ENCODE measurements around the gene ACOX2. TPM values are rescaled to one million over a fixed set of nuclear protein-coding genes. Genes with fewer than 3 reads are reported as not detected.

ACOX2 gene
- total and polyA plus RNA-seq, 7 experiments from 2014 or later, result not detected

DNA sequence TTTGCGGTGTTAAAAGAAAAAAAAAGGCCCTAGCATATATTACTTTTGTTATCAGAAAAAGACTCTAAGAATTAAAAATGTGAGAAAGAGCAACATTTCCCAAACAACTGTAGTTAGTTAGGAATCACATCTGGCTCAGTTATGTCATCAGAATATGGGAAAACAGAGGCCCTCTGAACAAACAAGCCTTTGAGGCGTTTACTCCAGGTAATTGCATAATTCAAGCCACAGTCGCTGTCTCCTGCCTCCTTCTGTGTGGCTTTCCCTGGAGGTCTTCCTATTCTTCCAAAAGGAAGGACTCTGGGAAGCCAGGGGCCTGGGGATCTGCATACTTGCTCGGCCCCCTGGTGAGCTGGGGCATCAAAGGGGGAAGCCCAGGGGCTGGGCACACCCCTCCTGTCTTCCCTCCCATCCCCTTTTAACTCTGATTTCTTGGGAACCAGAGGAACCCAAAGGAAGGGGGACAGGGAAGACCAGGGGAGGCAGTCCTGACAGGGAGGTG is 43.9 kb upstream of the ACOX2 start:
- no peaks in the 10 kb centered on the region for H3K9me3 ChIP-seq (ENCODE audit: control insufficient read depth in 2 of 3, low read length in 3 of 3)
- H3K36me3 ChIP-seq (ENCODE audit: control insufficient read depth in 2 of 3, insufficient read depth in 3 of 3, low read length in 3 of 3), result no peaks in the 10 kb centered on the region
- Mint-ChIP-seq H3K4me3 (no peak overlapping the region), H3K9me3 (peaks cover 0 to 2% (median 0%) of the 10 kb centered on the region in 11 donors), H3K36me3 (peaks cover 0 to 3% (median 0%) of the 10 kb centered on the region in 5 donors), H3K27ac (no peak overlapping the region), H3K27me3 (peaks cover 10 to 35% (median 22%) of the 10 kb centered on the region in 5 donors), H3K4me1 (peaks cover 4 to 13% (median 12%) of the 10 kb centered on the region in 7 donors)
- peaks cover 0 to 5% of the 10 kb centered on the region in 2 donors for H3K4me1 ChIP-seq (ENCODE audit: control insufficient read depth in 2 of 2, insufficient read depth in 2 of 2, low read length in 2 of 2)
- DNase-seq (no peak), ATAC-seq (no peak)
- no peak overlapping the region for H3K27ac ChIP-seq (ENCODE audit: low read depth, low read length)
- H3K27me3 ChIP-seq (ENCODE audit: control insufficient read depth in 2 of 2, insufficient read depth in 2 of 2, low read length in 2 of 2), result peaks cover 0 to 3% of the 10 kb centered on the region in 2 donors
- POLR2A ChIA-PET, result no interaction called here
- no peak overlapping the region for H3K4me3 ChIP-seq (ENCODE audit: low read length)
- intact Hi-C loops (cut with micrococcal nuclease), result no loop called here
- CTCF ChIA-PET, result no interaction called here

DNA sequence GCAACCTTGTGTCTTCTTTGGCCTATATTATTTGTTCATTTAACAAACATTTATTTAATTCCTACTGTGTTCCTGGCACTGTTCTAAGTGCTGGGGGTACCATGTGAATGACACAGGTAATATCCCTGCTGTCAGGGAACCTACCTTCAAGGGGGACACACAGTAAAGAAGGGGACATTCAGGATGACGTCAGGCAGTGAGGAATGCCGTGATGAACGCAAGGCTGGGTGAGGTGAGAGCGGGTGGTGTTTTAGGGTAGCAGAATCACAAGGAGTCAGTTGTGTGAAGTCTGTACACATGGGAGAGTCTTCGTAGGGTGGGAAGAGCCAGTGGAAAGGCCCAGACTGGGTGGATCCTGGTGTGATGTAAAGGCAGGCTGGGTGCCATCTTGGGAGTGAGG is 41.9 kb upstream of the ACOX2 start:
- H3K27ac Mint-ChIP-seq, result no peak overlapping the region

DNA sequence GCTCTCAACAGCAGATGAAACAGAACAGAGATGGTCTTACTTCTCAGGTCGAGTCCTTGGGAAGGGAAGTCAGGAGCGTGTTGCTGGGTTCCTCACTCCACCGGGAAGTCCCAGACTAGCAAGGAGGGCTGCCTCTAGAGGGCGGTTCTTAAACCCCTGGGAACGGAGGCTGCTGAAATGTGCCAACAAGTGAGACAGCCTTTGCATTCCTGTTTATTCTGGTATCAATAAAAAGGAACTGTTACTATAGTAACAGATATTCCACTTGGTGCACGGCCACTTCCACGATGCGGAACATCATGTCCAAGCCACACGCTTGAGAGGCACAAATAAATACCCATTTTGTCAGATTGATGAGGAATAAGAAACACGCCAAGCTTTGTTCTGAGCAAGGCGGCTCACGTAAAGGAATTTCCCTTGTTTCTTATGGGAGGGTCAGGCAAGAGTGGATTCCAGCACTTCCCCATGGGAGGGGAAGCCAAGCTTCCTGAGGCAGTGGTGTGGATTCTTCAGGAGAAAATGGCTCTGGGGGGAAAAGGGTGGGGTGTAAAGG is 40.4 kb upstream of the ACOX2 start, which contains the start of gene FAM107A:
FAM107A (minus strand) TSS at position 123 of the 553 bp plus-strand sequence. CDS start 7,531 bp downstream, outside the sequence.
- POLR2A ChIA-PET, result no interaction called here
- no peaks in the 10 kb centered on the region for H3K27me3 ChIP-seq (ENCODE audit: control insufficient read depth in 2 of 2, insufficient read depth in 2 of 2, low read length in 2 of 2)
- no peaks in the 10 kb centered on the region for H3K9me3 Mint-ChIP-seq
- H3K4me3 ChIP-seq (ENCODE audit: low read length), result no peak within 1 kb of the TSS
- DNase-seq (no peak), ATAC-seq (no peak)
- CTCF ChIA-PET, result no interaction called here
- peaks cover 4 to 17% (median 5%) of the 10 kb centered on the region in 5 donors for H3K27me3 Mint-ChIP-seq
- intact Hi-C loops (cut with micrococcal nuclease), result no loop called here
- no peaks in the 10 kb centered on the region for H3K4me1 Mint-ChIP-seq
- H3K9me3 ChIP-seq (ENCODE audit: control insufficient read depth in 2 of 3, low read length in 3 of 3), result no peaks in the 10 kb centered on the region
- no peaks in the 10 kb centered on the region for H3K4me1 ChIP-seq (ENCODE audit: control insufficient read depth in 2 of 2, insufficient read depth in 2 of 2, low read length in 2 of 2)
- H3K36me3 ChIP-seq (ENCODE audit: control insufficient read depth in 2 of 3, insufficient read depth in 3 of 3, low read length in 3 of 3), result no peaks in the 10 kb centered on the region
- H3K27ac ChIP-seq (ENCODE audit: low read depth, low read length), result no peak within 1 kb of the TSS
- H3K27ac Mint-ChIP-seq, result no peak within 1 kb of the TSS
- H3K36me3 Mint-ChIP-seq, result no peaks in the 10 kb centered on the region
- no peak within 1 kb of the TSS for H3K4me3 Mint-ChIP-seq

More for the DNA sequence above, 41.9 kb upstream of the ACOX2 start:
- no peaks in the 10 kb centered on the region for H3K36me3 ChIP-seq (ENCODE audit: control insufficient read depth in 2 of 3, insufficient read depth in 3 of 3, low read length in 3 of 3)
- H3K4me1 ChIP-seq (ENCODE audit: control insufficient read depth in 2 of 2, insufficient read depth in 2 of 2, low read length in 2 of 2), result no peaks in the 10 kb centered on the region
- Mint-ChIP-seq H3K27me3 (peaks cover 5 to 15% (median 7%) of the 10 kb centered on the region in 5 donors), H3K4me1 (no peaks in the 10 kb centered on the region), H3K4me3 (no peak overlapping the region), H3K36me3 (no peaks in the 10 kb centered on the region), H3K9me3 (no peaks in the 10 kb centered on the region)
- H3K27ac ChIP-seq (ENCODE audit: low read depth, low read length), result no peak overlapping the region
- H3K4me3 ChIP-seq (ENCODE audit: low read length), result no peak overlapping the region
- intact Hi-C loops (cut with micrococcal nuclease), result no loop called here
- CTCF ChIA-PET, result no interaction called here
- H3K27me3 ChIP-seq (ENCODE audit: control insufficient read depth in 2 of 2, insufficient read depth in 2 of 2, low read length in 2 of 2), result no peaks in the 10 kb centered on the region
- DNase-seq, result no peak
- ATAC-seq, result no peak
- no peaks in the 10 kb centered on the region for H3K9me3 ChIP-seq (ENCODE audit: control insufficient read depth in 2 of 3, low read length in 3 of 3)
- POLR2A ChIA-PET, result no interaction called here

DNA sequence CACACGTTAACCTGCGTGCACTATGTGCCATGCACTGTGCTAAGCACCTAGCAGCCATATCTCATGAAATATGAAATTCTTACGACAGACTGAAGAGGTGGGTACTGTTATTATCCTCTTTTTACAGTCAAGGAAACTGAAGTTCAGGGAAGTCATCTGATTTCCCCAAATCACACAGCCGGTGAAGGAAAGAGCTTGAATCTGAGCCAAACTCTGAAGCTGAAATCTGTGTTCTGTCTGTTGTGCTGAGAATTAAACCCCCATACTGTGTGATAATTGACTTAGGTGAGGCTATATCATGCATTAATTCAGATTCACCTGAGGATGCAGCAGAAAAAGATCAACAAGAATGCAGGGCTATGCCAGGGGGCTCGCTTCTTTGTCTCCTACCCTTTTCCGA is 39.7 kb upstream of the ACOX2 start:
- Histone ChIP-seq H3K9me3 (ENCODE audit: control insufficient read depth in 2 of 3, low read length in 3 of 3) (no peaks in the 10 kb centered on the region), H3K4me3 (ENCODE audit: low read length) (no peak overlapping the region), H3K27me3 (ENCODE audit: control insufficient read depth in 2 of 2, insufficient read depth in 2 of 2, low read length in 2 of 2) (no peaks in the 10 kb centered on the region), H3K27ac (ENCODE audit: low read depth, low read length) (no peak overlapping the region), H3K36me3 (ENCODE audit: control insufficient read depth in 2 of 3, insufficient read depth in 3 of 3, low read length in 3 of 3) (no peaks in the 10 kb centered on the region), H3K4me1 (ENCODE audit: control insufficient read depth in 2 of 2, insufficient read depth in 2 of 2, low read length in 2 of 2) (no peaks in the 10 kb centered on the region)
- no peak overlapping the region for H3K27ac Mint-ChIP-seq
- H3K4me3 Mint-ChIP-seq, result no peak overlapping the region
- H3K27me3 Mint-ChIP-seq, result peaks cover under 1 to 18% (median 8%) of the 10 kb centered on the region in 5 donors
- no peaks in the 10 kb centered on the region for H3K36me3 Mint-ChIP-seq
- no peak for DNase-seq
- H3K9me3 Mint-ChIP-seq, result no peaks in the 10 kb centered on the region
- CTCF ChIA-PET, result interaction anchor here (0.7 kb wide), 1 partner anchor 9 kb away, joined by 4 read pairs; no protein-coding TSS in a partner anchor
- intact Hi-C loops (cut with micrococcal nuclease), result no loop called here
- ATAC-seq, result no peak
- POLR2A ChIA-PET, result no interaction called here
- H3K4me1 Mint-ChIP-seq, result no peaks in the 10 kb centered on the region

DNA sequence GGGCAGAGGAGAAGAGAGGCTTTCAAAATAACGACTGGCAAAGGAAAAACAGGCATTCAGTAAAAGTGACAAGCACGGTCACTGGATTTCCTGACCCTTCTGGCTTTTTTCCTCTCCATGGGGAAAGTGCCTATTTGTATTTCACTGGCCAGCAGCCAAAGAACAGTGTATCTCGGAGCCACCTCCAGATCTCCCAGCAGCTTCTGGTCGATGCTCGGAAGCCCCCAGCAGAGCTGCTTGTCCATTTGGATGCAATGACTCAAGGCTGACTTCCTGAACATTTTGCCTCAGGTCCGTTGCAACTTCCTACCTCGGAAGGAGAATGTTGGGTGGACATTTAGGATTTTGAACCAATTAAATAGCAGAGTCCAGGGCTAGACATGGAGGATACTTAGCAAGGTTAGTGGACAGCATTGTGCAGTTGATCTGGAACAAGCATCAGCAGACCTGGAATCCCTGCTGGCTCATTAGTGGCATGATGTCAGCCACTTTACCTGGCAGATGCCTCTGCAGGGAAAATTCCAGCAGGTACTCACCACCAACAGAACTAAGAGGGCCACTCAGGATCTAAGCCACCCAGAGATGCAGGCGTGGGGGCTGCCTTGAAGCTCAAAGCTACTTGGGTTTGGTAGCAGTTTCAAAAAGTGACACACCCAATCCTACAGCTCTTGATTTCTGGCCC is 39.1 kb upstream of the ACOX2 start:
- POLR2A ChIA-PET, result no interaction called here
- Mint-ChIP-seq H3K4me3 (no peak overlapping the region), H3K9me3 (no peaks in the 10 kb centered on the region)

DNA sequence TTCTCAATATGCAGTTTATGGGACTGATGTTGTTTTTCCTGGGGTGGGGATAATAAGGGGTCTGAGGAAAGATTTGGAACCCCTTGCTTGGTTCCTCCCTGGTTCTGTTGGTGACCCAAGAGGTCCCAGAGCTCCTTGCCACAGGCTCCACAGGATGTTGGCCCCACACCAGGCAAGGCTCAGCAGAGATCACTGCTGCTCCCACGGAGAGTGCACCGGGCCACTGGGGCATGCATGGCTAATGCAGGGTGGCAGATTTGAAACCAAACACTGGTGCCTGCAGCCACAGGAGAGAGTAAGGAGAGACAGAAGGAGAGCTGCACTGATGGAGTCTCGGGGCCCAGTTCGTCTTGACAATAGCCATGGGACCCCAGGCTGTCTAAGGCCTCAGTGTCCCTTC is 37.7 kb upstream of the ACOX2 start:
- Mint-ChIP-seq H3K4me1 (no peaks in the 10 kb centered on the region), H3K4me3 (no peak overlapping the region), H3K27me3 (peaks cover 0 to 13% (median 8%) of the 10 kb centered on the region in 5 donors), H3K36me3 (no peaks in the 10 kb centered on the region), H3K27ac (no peak overlapping the region), H3K9me3 (no peaks in the 10 kb centered on the region)
- ChIA-PET POLR2A (no interaction called here), CTCF (no interaction called here)
- H3K4me1 ChIP-seq (ENCODE audit: control insufficient read depth in 2 of 2, insufficient read depth in 2 of 2, low read length in 2 of 2), result no peaks in the 10 kb centered on the region
- H3K36me3 ChIP-seq (ENCODE audit: control insufficient read depth in 2 of 3, insufficient read depth in 3 of 3, low read length in 3 of 3), result no peaks in the 10 kb centered on the region
- intact Hi-C loops (cut with micrococcal nuclease), result no loop called here
- no peak overlapping the region for H3K27ac ChIP-seq (ENCODE audit: low read depth, low read length)
- no peaks in the 10 kb centered on the region for H3K27me3 ChIP-seq (ENCODE audit: control insufficient read depth in 2 of 2, insufficient read depth in 2 of 2, low read length in 2 of 2)
- no peak for ATAC-seq
- no peak overlapping the region for H3K4me3 ChIP-seq (ENCODE audit: low read length)
- DNase-seq, result no peak
- no peaks in the 10 kb centered on the region for H3K9me3 ChIP-seq (ENCODE audit: control insufficient read depth in 2 of 3, low read length in 3 of 3)

More for the DNA sequence above, 39.1 kb upstream of the ACOX2 start:
- CTCF ChIA-PET, result interaction anchor here (0.7 kb wide), 1 partner anchor 8 kb away, joined by 4 read pairs; no protein-coding TSS in a partner anchor
- Mint-ChIP-seq H3K27ac (no peak overlapping the region), H3K4me1 (no peaks in the 10 kb centered on the region), H3K27me3 (peaks cover 0 to 13% (median 8%) of the 10 kb centered on the region in 5 donors), H3K36me3 (no peaks in the 10 kb centered on the region)
- Histone ChIP-seq H3K4me1 (ENCODE audit: control insufficient read depth in 2 of 2, insufficient read depth in 2 of 2, low read length in 2 of 2) (no peaks in the 10 kb centered on the region), H3K27me3 (ENCODE audit: control insufficient read depth in 2 of 2, insufficient read depth in 2 of 2, low read length in 2 of 2) (no peaks in the 10 kb centered on the region), H3K36me3 (ENCODE audit: control insufficient read depth in 2 of 3, insufficient read depth in 3 of 3, low read length in 3 of 3) (no peaks in the 10 kb centered on the region), H3K4me3 (ENCODE audit: low read length) (no peak overlapping the region), H3K27ac (ENCODE audit: low read depth, low read length) (no peak overlapping the region), H3K9me3 (ENCODE audit: control insufficient read depth in 2 of 3, low read length in 3 of 3) (no peaks in the 10 kb centered on the region)
- intact Hi-C loops (cut with micrococcal nuclease), result no loop called here
- no peak for ATAC-seq
- no peak for DNase-seq

DNA sequence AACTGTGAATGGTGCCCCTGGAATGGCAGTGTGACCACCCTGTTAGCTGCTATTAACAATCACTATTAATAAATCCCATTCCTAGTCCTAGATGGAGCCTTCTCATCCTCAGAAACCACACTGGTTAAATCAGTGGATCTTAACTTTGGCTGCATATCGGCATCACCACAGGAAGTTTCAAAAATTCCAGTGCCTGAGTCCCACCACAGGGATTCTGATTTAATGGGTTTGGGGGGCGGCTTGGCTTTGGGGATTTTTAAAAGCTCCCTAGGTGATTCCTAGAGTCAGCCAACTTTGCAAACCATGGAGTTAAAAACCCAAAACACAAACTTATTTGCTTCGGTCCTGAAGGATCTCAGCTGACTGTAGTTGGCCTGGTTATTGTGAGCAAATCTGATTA is 37.1 kb upstream of the ACOX2 start:
- ATAC-seq, result no peak
- no peak for DNase-seq
- Mint-ChIP-seq H3K27ac (no peak overlapping the region), H3K9me3 (no peaks in the 10 kb centered on the region), H3K4me3 (no peak overlapping the region), H3K4me1 (peaks cover 0 to 1% (median under 1%) of the 10 kb centered on the region in 7 donors), H3K27me3 (peaks cover 0 to 13% (median 9%) of the 10 kb centered on the region in 5 donors), H3K36me3 (no peaks in the 10 kb centered on the region)
- intact Hi-C loops (cut with micrococcal nuclease), result no loop called here
- H3K27ac ChIP-seq (ENCODE audit: low read depth, low read length), result no peak overlapping the region
- H3K4me1 ChIP-seq (ENCODE audit: control insufficient read depth in 2 of 2, insufficient read depth in 2 of 2, low read length in 2 of 2), result no peaks in the 10 kb centered on the region
- no peaks in the 10 kb centered on the region for H3K36me3 ChIP-seq (ENCODE audit: control insufficient read depth in 2 of 3, insufficient read depth in 3 of 3, low read length in 3 of 3)
- ChIA-PET CTCF (no interaction called here), POLR2A (no interaction called here)
- H3K4me3 ChIP-seq (ENCODE audit: low read length), result no peak overlapping the region
- H3K9me3 ChIP-seq (ENCODE audit: control insufficient read depth in 2 of 3, low read length in 3 of 3), result no peaks in the 10 kb centered on the region
- no peaks in the 10 kb centered on the region for H3K27me3 ChIP-seq (ENCODE audit: control insufficient read depth in 2 of 2, insufficient read depth in 2 of 2, low read length in 2 of 2)
